BJ (cell line): ENCODE data around the gene THSD8. TPM values are rescaled to one million over a fixed set of nuclear protein-coding genes. Genes with fewer than 3 reads are reported as not detected.
A peak's percentile ranks its signal among the peaks of the same experiment; 100 is the strongest.

Source experiments
- CTCF ChIA-PET: fragments of 350-600 bp; formaldehyde crosslinking; extraction: SDS; loops from one replicate; lab custom pipeline; 2021; ENCODE audit warnings: antibody characterized with exemption, inconsistent platforms; lab: Yijun Ruan, JAX
- POLR2A ChIA-PET: fragments of 300-600 bp; sonication (Branson Sonifier 250); formaldehyde crosslinking; extraction: SDS; loops from one replicate; lab custom pipeline; 2021; ENCODE audit warnings: antibody characterized with exemption; lab: Charles Lee
- DNase-seq: peaks from one replicate; pipeline ENCODE4 v3.0.0-alpha.2; 2011; ENCODE audit warnings: low read depth
- H3K27me3 ChIP-seq: 2 replicates; pipeline ENCODE4 v1.6.0; 2011; ENCODE audit warnings: low read length; ENCODE audit not compliant: control insufficient read depth, insufficient read depth
- H3K36me3 ChIP-seq: 2 replicates; pipeline ENCODE4 v1.5.1; 2011; ENCODE audit warnings: low read length; ENCODE audit not compliant: control insufficient read depth, insufficient read depth
- H3K4me3 ChIP-seq: 2 replicates; pipeline ENCODE4 v1.5.1; 2011; ENCODE audit warnings: low read depth, mild to moderate bottlenecking, control low read depth, low read length
- CTCF ChIP-seq: IDR thresholded peaks from 2 replicates; pipeline ENCODE4 v1.5.1; 2011; ENCODE audit warnings: low read depth, mild to moderate bottlenecking, control low read depth, inconsistent platforms, low read length, moderate library complexity; ENCODE audit not compliant: insufficient read depth
- polyA minus RNA-seq: library from RNA; depleted of rRNA, polyadenylated mRNA; stranded (reverse); fragments of >200 nt; gene quantifications from 2 replicates; pipeline ENCODE4 v1.2.3, GENCODE V29; 2011; rRNA and poly(A)+ RNA removed
- polyA plus RNA-seq: library from polyadenylated mRNA; depleted of rRNA; stranded (reverse); fragments of >200 nt; gene quantifications from 2 replicates; pipeline ENCODE4 v1.2.3, GENCODE V29; 2011; rRNA removed

THSD8 gene
- polyA plus RNA-seq = 0.75 and 2.6 TPM in 2 replicates
- 4.6 and 5.3 TPM in 2 replicates for polyA minus RNA-seq

- no peak for TF ChIP-seq CTCF
- DNase-seq = no peak
- Histone ChIP-seq H3K36me3 (peaks cover 10% of the 10 kb centered on the region), H3K4me3 (peak within 1 kb of the TSS; percentile 93), H3K27me3 (no peaks in the 10 kb centered on the region)
- CTCF ChIA-PET = interaction anchor here (0.8 to 17.9 kb wide), 5 partner anchors 13 to 46 kb away, joined by 3 to 874 read pairs (median 4); partner anchors contain the start of gene HOOK2
- POLR2A ChIA-PET = interaction anchor here (0.5 kb wide), 1 partner anchor 10 kb away, joined by 4 read pairs; no protein-coding TSS in a partner anchor
Measured at GRCh38 chr19:12801466-12802266, at the start of gene THSD8, which contains the start of gene PRDX2. Gene THSD8 (plus strand): TSS chr19:12802069. CDS start chr19:12802072, 3 bp downstream. Gene PRDX2 (minus strand): TSS chr19:12801800. CDS start chr19:12801261, 539 bp downstream.

- DNase-seq = no peak
- no peak overlapping the region for H3K4me3 ChIP-seq
- ChIA-PET POLR2A (no interaction called here), CTCF (interaction anchor here (3.5 to 28.6 kb wide), 5 partner anchors 7 to 95 kb away, joined by 29 to 874 read pairs (median 62); partner anchors contain the start of genes JUNB, PRDX2, RNASEH2A and THSD8)
- no peaks in the 10 kb centered on the region for H3K36me3 ChIP-seq
- H3K27me3 ChIP-seq = peaks cover 7% of the 10 kb centered on the region
- TF ChIP-seq CTCF = no peak
Measured at GRCh38 chr19:12754465-12755196, 47.2 kb upstream of the THSD8 start.

GRCh38 chr19:12756150-12756883, 45.6 kb upstream of the THSD8 start:
- H3K4me3 ChIP-seq = no peak overlapping the region
- H3K27me3 ChIP-seq = peaks cover 7% of the 10 kb centered on the region
- CTCF ChIA-PET = interaction anchor here (1.5 to 28.6 kb wide), 8 partner anchors 9 to 93 kb away, joined by 3 to 874 read pairs (median 38); partner anchors contain the start of genes GET3, HOOK2, JUNB and PRDX2
- H3K36me3 ChIP-seq = no peaks in the 10 kb centered on the region
- POLR2A ChIA-PET = no interaction called here
- no peak for DNase-seq
- no peak for TF ChIP-seq CTCF

GRCh38 chr19:12757544-12758274, 44.2 kb upstream of the THSD8 start:
- DNase-seq = no peak
- peak; percentile 75 for TF ChIP-seq CTCF
- H3K36me3 ChIP-seq = no peaks in the 10 kb centered on the region
- ChIA-PET CTCF (interaction anchor here (0.6 to 28.6 kb wide), 21 partner anchors 9 to 133 kb away, joined by 3 to 874 read pairs (median 6); partner anchors contain the start of genes FBXW9, GCDH, GET3 and HOOK2), POLR2A (no interaction called here)
- peaks cover 5% of the 10 kb centered on the region; the same call in 1 of the 2 replicates for H3K27me3 ChIP-seq
- H3K4me3 ChIP-seq = peak overlapping the region; percentile 33
